ENCODE measurements around the gene OR52B6.

DNA sequence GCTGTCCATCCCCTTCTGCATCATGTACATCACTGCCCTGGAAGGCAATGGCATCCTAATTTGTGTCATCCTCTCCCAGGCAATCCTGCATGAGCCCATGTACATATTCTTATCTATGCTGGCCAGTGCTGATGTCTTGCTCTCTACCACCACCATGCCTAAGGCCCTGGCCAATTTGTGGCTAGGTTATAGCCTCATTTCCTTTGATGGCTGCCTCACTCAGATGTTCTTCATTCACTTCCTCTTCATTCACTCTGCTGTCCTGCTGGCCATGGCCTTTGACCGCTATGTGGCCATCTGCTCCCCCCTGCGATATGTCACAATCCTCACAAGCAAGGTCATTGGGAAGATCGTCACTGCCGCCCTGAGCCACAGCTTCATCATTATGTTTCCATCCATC lies 337 bp downstream of the OR52B6 start:
- TF ChIP-seq GLIS3 (CRISPR knock-in tag; IDR thresholded peaks at IDR 0.05) (no peak), PPARA (CRISPR knock-in tag; IDR thresholded peaks at IDR 0.05; ENCODE audit: borderline replicate concordance) (no peak)
